ENCODE measurements around the gene PTPRG. TPM values are rescaled to one million over a fixed set of nuclear protein-coding genes. Genes with fewer than 3 reads are reported as not detected.

Gene PTPRG
- total RNA-seq, 1 experiment from 2014 or later, result 69.3 TPM

GRCh38 chr3:61569856-61570580 is 8.6 kb downstream of the PTPRG start:
- peak overlapping the region in 2 of 3 experiments; percentile 76 to 80; a peak in 2 of 7 replicates for H3K27ac Mint-ChIP-seq
- Histone ChIP-seq H3K23me2 (ENCODE audit: insufficient read length, low read depth, low read length, poor library complexity, severe bottlenecking) (no peaks in the 10 kb centered on the region), H4K8ac (replicated peaks; ENCODE audit: insufficient read length, low read depth, low read length) (no peak overlapping the region), H3K9ac (ENCODE audit: extremely low read depth, insufficient read length, low read length) (no peak overlapping the region), H3K4me2 (ENCODE audit: insufficient read depth, insufficient read length, low read length) (no peak overlapping the region), H2AFZ (ENCODE audit: low read length) (no peak overlapping the region), H3K79me1 (ENCODE audit: insufficient read depth, low read depth, low read length, poor library complexity, severe bottlenecking) (peaks cover 3% of the 10 kb centered on the region), H2BK120ac (ENCODE audit: low read depth, low read length, poor library complexity, severe bottlenecking) (no peak overlapping the region), H3K9me3 (ENCODE audit: control insufficient read depth, low read depth, low read length) (no peaks in the 10 kb centered on the region), H4K20me1 (ENCODE audit: control insufficient read depth, insufficient read depth, insufficient read length) (no peaks in the 10 kb centered on the region), H2BK20ac (ENCODE audit: low read depth, low read length, poor library complexity, severe bottlenecking) (no peak overlapping the region), H3K4ac (ENCODE audit: low read depth, low read length) (no peak overlapping the region), H3K4me1 (ENCODE audit: insufficient read depth, low read length) (peaks cover 24% of the 10 kb centered on the region; the same call in 1 of the 2 replicates), H3K27ac (ENCODE audit: insufficient read length, low read depth, low read length) (no peak overlapping the region), H3K79me2 (ENCODE audit: insufficient read depth, low read length) (peaks cover 93% of the 10 kb centered on the region), H2BK5ac (ENCODE audit: insufficient read length, low read length) (no peak overlapping the region), H3K18ac (ENCODE audit: insufficient read length, low read depth, low read length) (no peak overlapping the region), H4K5ac (ENCODE audit: insufficient read length, low read depth, low read length) (no peak overlapping the region), H3K27me3 (ENCODE audit: insufficient read depth, low read length) (no peaks in the 10 kb centered on the region), H3K23ac (ENCODE audit: insufficient read length, low read depth, low read length) (no peak overlapping the region), H4K91ac (ENCODE audit: insufficient read length, low read depth, low read length) (no peak overlapping the region), H3T11ph (ENCODE audit: low read length) (no peak overlapping the region), H3K14ac (ENCODE audit: insufficient read depth, low read length) (no peak overlapping the region), H2BK15ac (ENCODE audit: low read depth, low read length) (no peak overlapping the region), H3K56ac (ENCODE audit: insufficient read length, low read depth, low read length) (no peak overlapping the region), H2AK5ac (ENCODE audit: insufficient read length, low read length) (no peak overlapping the region), H2BK12ac (ENCODE audit: insufficient read length, low read depth, low read length) (no peak overlapping the region)
- no CpG with 5 or more reads among the region's 2 CpGs for WGBS (ENCODE audit: extremely low coverage, insufficient read length, low lambda C conversion rate)
- peaks cover 82 to 83% of the 10 kb centered on the region in 2 experiments for H3K4me1 Mint-ChIP-seq
- H3K27me3 Mint-ChIP-seq (ENCODE audit: low read depth), result no peaks in the 10 kb centered on the region
- H3K9me3 Mint-ChIP-seq, result peaks cover 0 to 5% of the 10 kb centered on the region in 2 experiments; a peak in 2 of 5 replicates
- no peak overlapping the region for H3K4me3 Mint-ChIP-seq
- DNase-seq, result no peak
- TF ChIP-seq CTCF (conservative IDR thresholded peaks at IDR 0.05), result no peak
- H3K36me3 Mint-ChIP-seq (ENCODE audit: insufficient read depth in 1 of 3, low read depth in 3 of 3), result peaks cover 19 to 41% (median 26%) of the 10 kb centered on the region in 3 experiments
